Transverse colon (tissue), 4 donors: ENCODE results near the gene EXOC6.

ENCODE experiments used
- CTCF ChIP-seq, 5 experiments: fragments of 200-600 bp in 3 of 5; fragments of 450-650 bp in 2 of 5; sonication (generic) in 3 of 5; IDR thresholded peaks; 1 replicate in 2 of 5; 2 replicates in 3 of 5; pipeline ENCODE4 v1.5.1; 2016 to 2017; ENCODE audit warnings: antibody characterized with exemption in 5 of 5, inconsistent platforms in 3 of 5, mild to moderate bottlenecking in 2 of 5, moderate library complexity in 1 of 5
- EP300 ChIP-seq: sonication (generic); formaldehyde crosslinking; IDR thresholded peaks from one replicate; pipeline ENCODE4 v1.6.1; 2017; ENCODE audit warnings: antibody characterized with exemption, low read depth
- POLR2A ChIP-seq: fragments of 450-650 bp; IDR thresholded peaks from one replicate; pipeline ENCODE4 v1.6.1; 2016; ENCODE audit warnings: antibody characterized with exemption, mild to moderate bottlenecking, moderate library complexity
- POLR2AphosphoS5 ChIP-seq, 3 donors: sonication (generic); formaldehyde crosslinking; IDR thresholded peaks; one replicate each; pipeline ENCODE4 v1.6.1; 2016; ENCODE audit warnings: antibody characterized with exemption in 3 of 3

- no peak for TF ChIP-seq CTCF (IDR thresholded peaks at IDR 0.05)
- TF ChIP-seq POLR2A: no peak
- no peak for TF ChIP-seq POLR2AphosphoS5 (IDR thresholded peaks at IDR 0.05)
- no peak for TF ChIP-seq EP300
These were observed 223.9 kb downstream of the EXOC6 start for GRCh38 chr10:93072225-93072712.
